Measurements from ENCODE around the gene TLE2. TPM values are rescaled to one million over a fixed set of nuclear protein-coding genes. Genes with fewer than 3 reads are reported as not detected.
"Not testable (repeated sequence)": the region's sequence is repeated elsewhere in the genome, so short reads cannot be mapped to it uniquely, and the experiment has no call there.

Gene TLE2
- total RNA-seq, 1 experiment from 2014 or later: not detected

GRCh38 chr19:2987797-2988196 lies 41.3 kb downstream of the TLE2 start:
- DNase-seq (ENCODE audit: low read depth): no peak

DNA sequence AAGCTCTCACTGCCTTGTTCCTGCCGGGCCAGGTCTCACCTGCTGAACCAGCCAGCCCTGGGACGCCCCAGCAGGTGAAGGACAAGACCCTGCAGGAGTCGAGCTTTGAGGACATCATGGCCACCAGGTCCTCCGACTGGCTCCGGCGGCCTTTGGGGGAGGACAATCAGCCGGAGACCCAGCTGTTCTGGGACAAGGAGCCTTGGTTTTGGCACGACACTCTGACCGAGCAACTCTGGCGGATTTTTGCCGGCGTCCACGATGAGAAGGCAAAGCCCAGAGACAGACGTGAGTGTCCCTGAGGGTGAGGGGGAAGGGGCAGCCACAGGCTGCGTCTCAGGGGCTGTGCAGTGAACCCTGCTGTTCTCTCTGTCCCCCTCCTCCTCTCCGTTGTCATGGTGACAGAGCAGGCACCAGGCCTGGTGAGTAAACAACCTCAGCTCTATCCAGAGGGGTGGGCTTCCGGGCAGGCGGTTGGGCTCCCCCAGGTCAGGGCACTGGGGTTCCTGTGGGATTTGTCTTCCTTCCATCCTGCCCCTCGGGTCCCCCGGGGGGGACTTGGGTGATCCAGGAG lies 42.0 kb downstream of the TLE2 start:
- no peak for DNase-seq (ENCODE audit: low read depth)

GRCh38 chr19:2984215-2984528 lies 44.9 kb downstream of the TLE2 start:
- DNase-seq (ENCODE audit: low read depth): no peak

DNA sequence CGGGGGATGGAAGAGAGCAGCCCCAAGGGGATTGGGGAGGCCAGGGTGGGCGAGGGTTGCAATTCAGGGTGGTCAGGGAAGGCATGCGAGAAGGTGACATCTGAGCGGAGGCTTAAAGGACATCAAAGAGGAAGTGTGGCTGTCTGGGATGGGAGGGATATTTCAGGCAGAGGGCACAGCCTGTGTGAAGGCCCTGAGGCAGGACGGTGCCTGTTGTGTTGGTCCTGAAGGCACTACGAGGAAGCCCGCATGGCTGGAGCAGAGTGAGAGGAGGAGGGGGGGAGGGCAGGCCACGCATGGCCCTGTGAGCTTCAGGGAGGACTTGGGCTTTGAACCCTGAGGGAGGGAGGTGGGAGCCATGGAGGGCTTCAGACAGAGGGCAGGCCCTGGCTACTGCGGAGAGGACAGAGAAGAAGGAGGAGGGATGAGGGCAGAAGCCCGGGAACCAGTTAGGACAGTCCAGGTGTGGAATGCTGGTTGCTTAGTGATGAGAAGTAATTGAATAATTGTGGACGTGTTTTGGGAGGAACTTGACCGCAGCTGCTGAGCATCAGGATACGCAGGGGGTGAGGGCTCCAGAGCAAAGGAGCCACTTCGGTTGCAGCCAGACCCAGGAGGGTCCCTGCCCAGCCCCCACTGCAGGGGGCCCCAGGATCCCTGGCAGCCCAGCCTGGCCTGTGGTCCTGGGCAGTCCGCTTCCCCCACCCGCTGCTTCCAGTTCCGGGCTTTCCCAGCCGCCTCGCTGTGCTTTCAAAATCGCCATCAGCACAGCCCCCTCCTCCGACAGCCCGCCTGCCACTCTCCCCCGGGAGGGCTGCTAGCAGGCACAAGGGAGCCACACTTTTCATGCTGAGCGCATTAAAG lies 45.5 kb downstream of the TLE2 start:
- DNase-seq (ENCODE audit: low read depth): peak; percentile 17

DNA sequence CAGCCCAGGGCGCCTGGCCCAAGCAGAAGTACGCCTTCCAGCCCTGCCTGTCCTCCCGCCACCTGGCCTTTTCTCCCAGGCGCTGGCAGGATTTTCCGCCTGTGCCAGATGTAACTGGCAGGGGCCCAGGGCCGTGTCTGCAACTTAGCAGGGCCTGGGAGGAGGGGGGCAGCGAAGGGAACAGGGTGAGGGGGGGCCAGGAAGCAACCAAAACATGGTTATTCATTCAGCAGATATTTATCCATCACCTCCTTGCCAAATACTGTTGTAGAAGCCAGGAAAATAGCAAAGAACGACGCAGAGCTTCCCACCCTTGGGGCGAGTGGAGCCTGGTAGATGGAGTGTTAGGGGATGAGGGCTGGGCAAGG lies 46.1 kb downstream of the TLE2 start:
- no peak for DNase-seq (ENCODE audit: low read depth)

DNA sequence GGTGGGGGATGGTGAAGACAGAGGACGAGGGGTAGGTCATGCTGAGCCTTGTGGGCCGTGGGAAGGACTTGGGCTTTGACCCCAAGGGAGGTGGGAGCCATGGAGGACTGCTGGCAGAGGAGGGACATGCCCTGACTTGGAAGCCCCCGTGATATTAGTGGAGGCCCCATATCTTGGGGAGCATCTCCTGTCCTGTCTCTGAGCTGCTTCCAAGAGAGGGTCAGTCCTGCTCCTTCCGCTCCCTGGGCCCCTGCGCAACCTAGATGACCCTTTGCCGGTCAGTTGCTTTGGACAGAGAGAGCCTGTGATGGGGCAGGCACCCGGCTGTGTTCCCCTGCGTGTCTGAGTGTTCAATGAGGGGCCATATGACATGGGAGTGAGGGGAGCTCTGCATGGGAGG lies 46.5 kb downstream of the TLE2 start:
- DNase-seq (ENCODE audit: low read depth): no peak

GRCh38 chr19:2981898-2982297 lies 47.2 kb downstream of the TLE2 start:
- no peak for DNase-seq (ENCODE audit: low read depth)

DNA sequence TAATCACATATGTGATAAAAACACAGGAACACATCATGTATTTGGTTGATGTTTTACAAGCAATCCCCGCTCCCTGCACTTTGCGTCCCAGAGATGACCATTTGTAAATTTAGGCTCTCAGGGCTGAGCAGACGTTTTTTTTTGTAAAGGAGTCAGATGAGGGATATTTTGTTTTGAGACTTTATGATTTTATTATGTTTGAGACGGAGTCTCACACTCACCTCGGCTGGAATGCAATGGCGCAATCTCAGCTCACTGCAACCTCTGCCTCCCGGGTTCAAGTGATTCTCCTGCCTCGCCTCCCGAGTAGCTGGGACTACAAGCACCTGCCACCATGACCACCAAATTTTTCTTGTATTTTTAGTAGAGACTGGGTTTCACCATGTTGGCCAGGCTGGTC lies 50.3 kb downstream of the TLE2 start:
- no peak for DNase-seq (ENCODE audit: low read depth)

DNA sequence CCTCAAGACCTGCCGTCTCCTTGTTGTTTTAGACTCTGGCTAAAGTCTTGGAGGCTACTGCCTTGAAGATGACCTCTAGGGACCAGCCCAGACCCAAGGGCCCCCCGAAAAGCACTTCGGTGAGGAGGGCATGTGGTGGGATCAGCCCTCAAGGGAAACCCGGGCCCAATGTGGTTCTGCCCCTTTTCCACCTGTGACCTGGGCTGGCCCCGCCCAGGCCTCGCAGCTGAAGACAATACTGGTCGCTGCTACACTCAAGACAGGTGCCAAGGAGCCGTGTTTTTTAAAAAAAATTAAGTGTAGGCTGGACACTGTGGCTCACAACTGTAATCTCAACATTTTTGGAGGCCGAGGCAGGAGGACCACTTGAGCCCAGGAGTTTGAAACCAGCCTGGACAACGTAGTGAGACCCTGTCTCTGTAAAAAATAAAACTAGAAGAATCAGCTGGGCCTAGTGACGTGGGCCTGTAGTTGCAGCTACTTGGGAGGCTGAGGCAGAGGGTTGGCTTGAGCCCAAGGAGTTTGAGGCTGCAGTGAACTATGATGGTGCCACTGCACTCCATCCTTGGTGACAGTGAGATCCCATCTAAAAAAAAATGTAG lies 50.8 kb downstream of the TLE2 start:
- DNase-seq (ENCODE audit: low read depth): no peak

GRCh38 chr19:2977746-2978138 lies 51.3 kb downstream of the TLE2 start:
- no peak for DNase-seq (ENCODE audit: low read depth)

GRCh38 chr19:2977001-2977745 lies 51.9 kb downstream of the TLE2 start, which contains the start of gene TLE6:
TLE6 (plus strand) TSS chr19:2977564; CDS start chr19:2978234, 670 bp downstream.
- peak; percentile 75 for DNase-seq (ENCODE audit: low read depth)

- no peak for DNase-seq (ENCODE audit: low read depth)
These were observed 52.5 kb downstream of the TLE2 start for GRCh38 chr19:2976609-2977000.

DNA sequence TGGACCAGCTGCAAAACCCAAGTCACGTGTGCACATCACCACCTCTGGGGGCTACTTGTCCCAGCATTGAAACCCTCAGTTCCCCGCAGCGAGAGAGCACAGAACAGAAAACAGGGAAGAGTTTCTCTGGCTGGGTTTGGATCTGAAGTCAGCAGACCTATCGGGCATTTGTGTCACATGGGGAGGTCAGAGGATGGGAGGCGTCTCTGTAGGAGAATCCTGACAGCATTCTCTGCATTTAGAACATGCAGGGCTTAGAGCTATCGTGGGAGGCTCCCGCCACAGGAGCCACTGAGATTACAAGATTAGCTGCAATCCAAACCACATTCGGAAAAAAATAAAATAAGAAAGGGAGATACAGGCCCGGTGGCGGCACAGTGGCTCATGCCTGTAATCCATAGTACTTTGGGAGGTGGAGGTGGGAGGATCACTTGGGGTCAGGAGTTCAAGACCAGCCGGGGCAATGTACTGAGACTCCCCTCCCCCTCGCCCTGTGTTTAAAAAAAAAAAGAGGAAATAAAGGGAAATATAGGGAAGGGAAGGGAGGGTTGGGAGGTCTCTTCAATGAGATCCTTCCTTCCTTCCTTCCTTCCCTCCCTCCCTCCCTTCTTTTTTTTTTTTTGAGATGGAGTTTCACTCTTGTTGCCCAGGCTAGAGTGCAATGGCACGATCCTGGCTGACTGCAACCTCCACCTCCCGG lies 54.6 kb downstream of the TLE2 start:
- no peak for DNase-seq (ENCODE audit: low read depth)

GRCh38 chr19:2973229-2973628 lies 55.9 kb downstream of the TLE2 start:
- DNase-seq (ENCODE audit: low read depth): no peak

DNA sequence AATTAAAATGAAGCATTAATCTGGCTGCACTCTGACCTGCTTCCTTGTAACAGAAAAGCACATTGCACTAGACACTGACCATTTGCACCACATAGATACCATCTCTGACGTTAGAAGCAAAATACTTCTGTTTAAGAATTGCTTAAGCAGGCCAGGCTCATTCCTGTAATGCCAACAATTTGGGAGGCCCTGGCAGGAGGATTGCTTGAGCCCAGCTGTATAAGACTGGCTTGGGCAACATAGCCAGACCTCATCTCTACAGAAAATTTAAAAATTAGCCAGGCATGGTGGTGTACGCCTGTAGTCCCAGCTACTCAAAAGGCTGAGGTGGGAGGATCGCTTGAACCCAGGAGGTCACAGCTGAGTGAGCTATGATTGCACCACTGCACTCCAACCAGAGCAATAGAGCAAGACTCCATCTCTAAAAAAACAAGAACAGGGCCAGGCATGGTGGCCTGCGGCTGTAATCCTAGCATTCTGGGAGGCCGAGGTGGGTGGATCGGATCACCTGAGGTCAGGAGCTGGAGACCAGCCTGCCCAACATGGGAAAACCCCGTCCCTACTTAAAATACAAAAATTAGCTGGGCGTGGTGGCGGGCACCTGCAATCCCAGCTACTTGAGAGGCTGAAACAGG lies 58.8 kb downstream of the TLE2 start:
- no peak for DNase-seq (ENCODE audit: low read depth)

DNA sequence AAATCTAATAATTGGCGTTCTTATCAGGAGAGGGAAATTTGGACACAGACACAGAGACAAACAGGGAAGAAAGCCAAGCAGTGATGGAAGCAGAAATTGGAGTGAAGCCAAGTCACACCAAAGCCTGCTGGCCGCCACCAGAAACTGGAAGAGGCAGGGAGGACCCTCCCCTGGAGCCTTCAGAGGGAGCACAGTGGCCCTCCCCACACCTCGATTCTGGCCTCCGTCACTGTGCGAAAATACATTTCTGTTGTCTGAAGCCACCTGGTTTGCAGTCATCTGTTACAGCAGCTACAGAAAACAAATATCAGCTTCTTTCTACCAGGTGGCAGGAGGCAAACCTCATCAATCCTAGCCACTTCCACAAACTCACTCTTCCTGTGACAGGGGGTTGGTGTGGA lies 60.0 kb downstream of the TLE2 start:
- DNase-seq (ENCODE audit: low read depth): no peak

DNA sequence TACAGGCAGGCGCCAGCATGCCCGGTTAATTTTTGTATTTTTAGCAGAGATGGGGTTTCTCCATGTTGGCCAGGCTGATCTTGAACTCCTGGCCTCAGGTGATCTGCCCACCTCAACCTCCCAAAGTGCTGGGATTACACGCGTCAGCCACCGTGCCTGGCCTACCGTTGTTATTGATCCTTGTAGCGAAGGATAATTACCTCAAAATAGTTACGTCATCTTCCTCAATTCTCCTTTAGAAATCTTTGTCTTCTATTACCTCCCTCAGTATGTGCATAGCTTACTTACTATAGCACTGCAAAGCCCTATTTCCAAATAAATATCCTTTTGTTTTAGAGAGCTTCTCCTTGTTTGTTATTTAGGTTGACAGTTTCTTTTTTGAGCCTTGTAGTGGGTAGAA lies 61.1 kb downstream of the TLE2 start:
- DNase-seq (ENCODE audit: low read depth): no peak

DNA sequence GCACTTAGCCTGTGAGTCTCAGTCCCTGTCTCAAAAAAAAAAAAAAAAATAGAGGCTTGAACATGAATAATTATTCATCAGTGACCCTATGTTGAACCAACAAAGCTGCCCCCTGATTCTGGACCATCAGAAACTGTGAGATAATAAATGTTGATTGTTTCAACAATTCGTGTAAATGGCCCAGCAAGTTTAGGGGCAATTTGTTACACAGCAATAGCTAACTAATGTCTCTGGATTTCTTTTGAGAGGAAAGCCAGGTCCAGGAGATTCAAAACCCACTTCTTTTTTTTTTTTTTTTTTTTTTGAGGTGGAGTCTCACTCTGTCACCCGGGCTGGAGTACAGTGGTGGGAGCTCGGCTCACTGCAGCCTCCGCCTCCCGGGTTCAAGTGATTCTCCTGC lies 64.2 kb downstream of the TLE2 start:
- DNase-seq (ENCODE audit: low read depth): no peak

DNA sequence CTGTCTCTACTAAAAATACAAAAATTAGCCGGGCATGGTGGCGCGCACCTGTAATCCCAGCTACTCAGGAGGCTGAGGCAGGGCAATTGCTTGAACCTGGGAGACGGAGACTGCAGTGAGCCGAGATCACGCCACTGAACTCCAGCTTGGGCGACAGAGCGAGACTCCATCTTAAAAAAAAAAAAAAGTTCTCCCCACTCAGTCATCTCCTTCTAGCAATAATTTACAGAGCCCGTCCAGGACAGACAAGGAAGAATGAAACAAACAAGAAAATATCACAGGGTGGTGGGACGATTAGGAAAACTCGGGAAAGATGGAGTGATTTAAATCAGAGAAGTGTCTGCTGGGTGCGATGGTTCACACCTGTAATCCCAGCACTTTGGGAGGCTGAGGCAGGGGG lies 65.4 kb downstream of the TLE2 start:
- DNase-seq (ENCODE audit: low read depth): not testable (repeated sequence)

- DNase-seq (ENCODE audit: low read depth): no peak
These were observed 66.0 kb downstream of the TLE2 start for GRCh38 chr19:2963122-2963521.

Measured in HT1080 (cell line).